Colon (tissue), 2 donors: ENCODE results near the gene PSTPIP1.

Source experiments
- FAIRE-seq: peaks from 2 replicates; lab custom pipeline; 2012; peaks lifted over from hg19 to GRCh38; lab: Jason Lieb, UNC
- donor health status: control.
- donor health status: control.

PSTPIP1 gene

DNA sequence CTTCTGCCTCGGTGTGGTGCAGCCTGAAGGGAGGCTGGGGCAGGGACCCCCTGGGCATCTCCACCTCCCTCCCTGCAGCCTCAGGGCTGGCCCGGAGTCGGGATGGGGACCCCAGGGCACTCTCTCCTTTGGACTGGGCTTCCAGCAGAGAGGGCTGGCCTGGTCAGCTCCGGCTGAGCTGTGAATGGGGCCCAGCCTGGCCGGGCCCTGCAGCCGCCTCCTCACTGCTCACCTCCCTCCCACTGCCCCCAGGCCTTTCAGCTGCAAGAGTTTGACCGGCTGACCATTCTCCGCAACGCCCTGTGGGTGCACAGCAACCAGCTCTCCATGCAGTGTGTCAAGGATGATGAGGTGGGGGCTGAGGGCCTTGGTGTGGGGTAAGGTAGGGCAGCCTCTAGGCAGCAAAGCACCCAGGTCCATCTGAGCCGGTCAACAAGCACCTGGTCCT, 36.0 kb downstream of the PSTPIP1 start:
- no peak for FAIRE-seq

DNA sequence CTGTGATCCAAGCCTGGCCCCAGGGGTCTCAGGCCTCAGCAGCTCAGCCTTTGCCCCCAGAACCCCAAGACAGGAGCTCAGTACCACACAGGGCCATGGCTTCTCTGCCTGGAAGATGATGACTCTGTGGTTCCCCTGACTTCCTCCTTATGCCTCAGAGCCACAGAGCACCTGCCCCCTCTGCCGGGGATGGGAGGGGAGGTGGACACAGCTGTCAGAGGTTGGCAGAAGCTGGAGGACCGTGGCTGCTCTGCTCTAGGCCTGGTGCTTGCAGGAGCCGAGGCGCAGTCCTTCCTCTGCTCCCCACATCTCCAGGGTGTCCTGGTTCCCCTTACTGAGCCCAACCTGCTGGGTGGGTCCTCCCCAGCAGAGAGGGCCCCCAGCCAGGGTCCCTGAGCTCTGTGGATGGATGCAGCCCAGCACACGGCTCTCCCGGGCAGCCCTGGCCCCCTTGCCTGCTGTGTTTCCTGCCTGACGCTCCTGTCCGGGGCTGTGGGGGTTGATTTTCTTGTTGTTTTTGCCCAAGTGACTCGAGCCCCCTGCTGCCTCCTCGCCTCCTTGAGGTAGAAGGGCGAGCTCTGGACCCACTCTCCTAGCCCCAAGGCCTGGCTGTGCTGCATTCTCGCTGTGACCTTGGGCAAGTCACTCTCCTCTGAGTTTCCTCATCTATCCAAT, 36.6 kb downstream of the PSTPIP1 start:
- no peak for FAIRE-seq

DNA sequence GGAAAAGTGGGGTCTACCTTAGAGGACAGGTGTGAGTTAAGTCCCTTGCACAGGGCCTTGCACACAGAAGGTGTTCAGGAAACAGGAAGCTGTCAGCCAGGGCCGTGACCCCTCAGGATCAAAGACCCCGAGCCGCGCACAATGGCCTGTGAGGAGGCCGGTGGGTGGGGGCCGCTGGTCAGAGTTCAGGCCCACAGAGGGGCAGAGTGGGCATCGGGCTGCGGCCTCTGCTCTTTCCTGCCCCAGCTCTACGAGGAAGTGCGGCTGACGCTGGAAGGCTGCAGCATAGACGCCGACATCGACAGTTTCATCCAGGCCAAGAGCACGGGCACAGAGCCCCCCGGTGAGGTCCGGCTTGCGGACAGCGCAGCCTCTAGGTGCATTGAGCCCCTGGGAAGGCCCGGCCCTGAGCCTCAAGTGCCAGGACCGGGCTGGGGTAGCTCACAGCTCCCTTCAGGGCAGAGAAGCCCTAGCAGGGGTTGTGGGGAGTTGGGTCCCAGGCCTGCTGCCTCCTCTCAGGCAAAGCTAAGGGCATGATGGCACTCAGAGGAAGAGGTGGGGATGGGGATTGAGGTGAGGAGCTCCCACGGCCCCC, 37.2 kb downstream of the PSTPIP1 start:
- no peak for FAIRE-seq

DNA sequence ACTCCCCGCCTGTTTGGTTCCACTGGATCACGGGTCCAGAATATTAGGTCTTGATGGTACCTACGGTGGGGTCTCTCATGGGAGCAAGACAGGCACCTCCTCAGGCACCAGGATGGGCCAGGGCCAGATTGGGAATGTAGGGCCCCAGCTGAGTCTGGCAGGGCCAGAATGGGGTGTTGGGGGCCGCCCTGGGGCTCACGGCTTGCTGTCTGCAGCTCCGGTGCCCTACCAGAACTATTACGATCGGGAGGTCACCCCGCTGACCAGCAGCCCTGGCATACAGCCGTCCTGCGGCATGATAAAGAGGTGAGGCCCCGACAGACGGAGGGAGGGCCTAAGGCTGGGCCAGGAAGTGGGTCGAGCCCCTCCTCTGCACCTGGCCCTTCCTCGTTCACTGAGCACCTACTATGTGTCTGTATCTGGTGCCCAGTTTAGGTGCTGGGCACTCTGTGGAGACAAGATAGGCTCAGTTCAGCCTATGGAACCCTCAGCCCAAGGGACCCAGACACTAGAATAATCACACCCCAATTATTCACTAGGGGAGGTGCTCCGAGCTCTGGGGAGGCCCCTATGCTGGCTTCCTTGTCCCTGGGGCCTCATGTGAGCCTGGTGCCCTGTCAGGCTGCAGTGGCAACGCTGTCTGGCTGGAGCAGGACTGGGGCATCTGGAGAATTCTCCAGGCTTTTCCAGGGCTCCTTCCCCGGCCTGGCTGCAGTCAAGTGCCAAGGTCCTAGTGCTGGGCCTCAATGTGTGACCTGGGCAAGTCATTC, 37.9 kb downstream of the PSTPIP1 start:
- FAIRE-seq = no peak

DNA sequence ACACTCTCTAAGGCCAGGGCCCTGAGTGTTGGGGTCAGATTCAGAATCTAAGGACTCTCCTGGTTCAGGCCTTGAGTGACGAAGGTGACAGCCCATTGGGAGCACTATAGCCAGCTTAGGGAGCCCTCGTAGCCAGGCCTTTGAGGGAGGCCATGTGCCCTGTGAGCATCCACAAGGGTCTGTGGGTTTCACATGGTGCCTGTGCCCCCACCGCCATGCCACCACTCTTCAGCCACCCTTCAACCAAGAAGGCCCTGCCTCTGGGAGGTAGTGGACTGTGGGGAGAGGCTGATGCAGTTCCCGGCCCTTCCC, 38.4 kb downstream of the PSTPIP1 start:
- no peak for FAIRE-seq

DNA sequence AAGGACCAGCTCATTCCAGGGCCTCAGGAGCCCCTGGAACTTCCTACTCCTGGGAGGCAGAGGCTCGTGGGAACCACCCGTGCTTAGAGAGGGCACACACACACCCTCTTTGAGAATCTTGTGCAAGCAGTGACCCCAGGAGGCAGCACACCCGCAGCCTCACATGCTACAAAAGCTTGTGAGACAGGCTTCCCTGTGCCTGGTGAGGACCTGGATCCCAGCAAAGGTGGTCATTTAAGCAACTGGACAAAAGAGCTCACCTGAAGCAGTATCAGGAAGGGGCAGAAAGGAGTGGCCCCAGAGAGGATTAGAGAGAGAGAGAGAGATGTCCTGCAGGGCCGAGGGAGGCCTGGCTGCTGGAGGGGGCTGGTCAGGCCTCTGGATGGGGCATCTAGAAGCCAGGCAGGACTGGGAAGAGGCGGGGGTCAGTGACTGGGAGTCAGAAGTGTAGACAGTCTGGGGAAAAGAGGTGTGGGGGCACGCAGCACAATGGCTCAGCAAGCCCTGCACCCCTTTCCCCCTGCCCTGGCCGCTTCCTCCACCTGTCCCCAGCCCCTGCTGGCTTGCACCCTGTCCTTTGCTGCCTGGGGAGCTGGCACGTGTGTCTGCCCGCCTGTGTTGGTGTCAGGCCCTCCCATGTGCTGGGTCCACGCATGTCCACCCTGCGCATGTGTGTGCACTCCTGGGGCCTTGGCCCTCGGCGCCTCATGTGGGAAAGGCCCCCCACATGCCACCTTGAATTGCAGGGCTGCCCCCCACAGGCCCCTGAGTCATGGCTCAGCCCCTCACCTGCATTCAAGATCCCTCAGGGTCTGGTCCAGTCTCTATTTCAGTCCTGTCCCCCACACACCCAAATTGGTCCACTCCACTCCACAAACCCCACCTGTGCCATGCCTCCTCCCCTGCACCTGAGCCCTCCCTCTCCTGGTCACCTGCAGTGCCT, 39.1 kb downstream of the PSTPIP1 start:
- FAIRE-seq = no peak

DNA sequence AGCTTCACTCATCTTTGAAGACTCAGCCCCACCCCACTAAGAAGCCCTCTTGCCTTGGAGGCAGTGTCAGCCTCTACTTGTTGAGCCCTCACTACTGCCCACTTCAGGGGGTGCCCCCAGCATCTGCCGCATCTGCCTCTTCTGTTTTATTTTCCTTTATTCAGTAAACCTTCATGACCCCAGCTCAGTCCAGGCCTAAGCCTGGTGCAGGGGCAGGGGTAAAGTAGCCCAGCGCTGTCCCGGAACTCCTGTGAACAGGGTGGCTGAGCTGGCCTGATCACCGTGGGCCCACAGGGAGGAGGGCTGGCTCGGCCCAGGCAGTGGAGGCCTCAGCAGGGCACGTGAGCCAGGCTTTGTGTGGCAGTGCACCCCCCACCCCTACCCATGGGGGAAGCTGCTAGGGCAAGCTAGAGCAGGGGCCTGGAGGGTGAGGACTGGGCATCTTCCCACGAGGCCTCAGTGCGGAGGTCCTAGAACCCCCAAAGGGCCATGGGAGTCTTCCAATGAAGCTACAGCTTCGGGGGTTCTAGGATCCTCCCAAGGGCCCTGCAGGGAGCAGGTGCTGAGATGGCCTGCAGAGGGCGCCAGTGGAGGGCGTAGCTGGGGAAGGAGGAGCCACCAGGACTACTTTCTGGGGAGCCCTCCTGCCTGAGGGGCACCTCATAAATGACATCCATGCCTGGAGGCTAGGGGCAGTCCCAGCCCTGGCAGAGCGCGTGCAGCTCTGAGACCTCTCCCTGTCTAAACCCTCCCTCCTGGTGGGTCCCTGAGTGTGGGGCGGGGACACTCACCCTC, 40.0 kb downstream of the PSTPIP1 start:
- FAIRE-seq = no peak

DNA sequence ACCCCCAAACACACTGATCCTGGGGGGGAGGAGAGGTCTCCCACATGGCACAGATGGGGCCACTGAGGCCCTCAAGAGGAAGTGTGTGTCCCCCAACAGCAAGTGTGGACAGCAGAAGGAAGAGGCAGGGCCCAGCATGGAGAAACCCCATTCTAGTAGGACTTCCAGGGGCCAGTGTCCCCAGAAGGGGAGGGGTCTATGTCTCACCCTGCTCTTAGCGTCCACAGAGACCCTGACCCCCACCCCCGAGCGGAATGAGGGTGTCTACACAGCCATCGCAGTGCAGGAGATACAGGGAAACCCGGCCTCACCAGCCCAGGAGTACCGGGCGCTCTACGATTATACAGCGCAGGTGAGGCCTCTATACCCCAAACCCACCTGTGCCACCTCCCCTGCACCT, 40.7 kb downstream of the PSTPIP1 start:
- no peak for FAIRE-seq

DNA sequence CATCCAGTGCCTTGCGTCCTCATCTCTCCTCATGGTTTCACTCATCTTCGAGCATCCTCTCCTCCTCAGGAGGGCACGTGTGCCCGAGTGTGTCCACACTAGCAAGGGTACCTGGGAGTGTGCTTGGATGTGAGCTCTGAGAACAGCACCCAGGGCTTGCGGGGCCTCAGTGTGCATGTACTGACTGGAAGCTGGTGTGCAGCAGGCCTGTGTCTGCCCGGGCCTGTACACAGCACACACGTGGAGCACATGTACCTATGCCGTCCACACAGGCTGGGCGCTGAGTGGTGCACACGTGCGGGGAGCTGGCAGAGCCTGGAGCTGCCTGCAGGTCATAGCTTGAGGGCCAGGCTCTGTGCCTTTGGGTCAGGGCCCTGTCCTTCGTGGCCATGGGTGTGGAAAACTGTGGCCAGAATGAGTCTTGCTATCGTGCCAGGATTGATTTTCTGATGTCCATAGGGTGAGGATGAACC, 41.1 kb downstream of the PSTPIP1 start:
- FAIRE-seq = no peak

DNA sequence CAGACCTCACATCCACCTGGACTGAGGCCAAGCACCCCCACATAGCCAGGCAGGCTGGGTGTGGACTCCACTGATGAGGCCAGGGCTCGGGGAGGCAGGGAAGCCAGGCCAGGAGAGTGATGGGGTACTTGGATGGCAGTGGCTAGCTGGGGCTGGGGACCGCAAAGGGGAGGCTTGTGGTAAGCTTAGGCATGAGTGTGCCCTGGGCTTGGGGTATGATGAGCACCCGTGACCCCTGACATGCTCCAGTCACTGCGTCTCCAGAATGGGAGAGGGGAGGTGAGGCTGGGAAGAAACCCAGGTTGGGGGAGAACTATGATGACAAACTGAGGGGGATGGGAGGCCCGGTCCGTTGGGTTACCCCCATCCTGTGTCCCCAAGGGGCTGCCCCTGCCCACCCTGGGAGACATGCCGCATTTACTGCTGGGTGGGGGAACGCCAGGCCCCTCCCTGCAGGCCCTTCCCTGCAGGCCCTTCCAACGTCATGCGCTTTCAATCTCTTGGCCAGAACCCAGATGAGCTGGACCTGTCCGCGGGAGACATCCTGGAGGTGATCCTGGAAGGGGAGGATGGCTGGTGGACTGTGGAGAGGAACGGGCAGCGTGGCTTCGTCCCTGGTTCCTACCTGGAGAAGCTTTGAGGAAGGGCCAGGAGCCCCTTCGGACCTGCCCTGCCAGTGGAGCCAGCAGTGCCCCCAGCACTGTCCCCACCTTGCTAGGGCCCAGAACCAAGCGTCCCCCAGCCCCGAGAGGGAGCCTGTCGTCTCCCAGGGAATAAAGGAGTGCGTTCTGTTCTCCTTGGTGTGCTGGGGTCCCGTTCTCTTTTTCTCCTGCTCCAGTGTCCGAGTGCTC, 41.8 kb downstream of the PSTPIP1 start:
- no peak for FAIRE-seq

DNA sequence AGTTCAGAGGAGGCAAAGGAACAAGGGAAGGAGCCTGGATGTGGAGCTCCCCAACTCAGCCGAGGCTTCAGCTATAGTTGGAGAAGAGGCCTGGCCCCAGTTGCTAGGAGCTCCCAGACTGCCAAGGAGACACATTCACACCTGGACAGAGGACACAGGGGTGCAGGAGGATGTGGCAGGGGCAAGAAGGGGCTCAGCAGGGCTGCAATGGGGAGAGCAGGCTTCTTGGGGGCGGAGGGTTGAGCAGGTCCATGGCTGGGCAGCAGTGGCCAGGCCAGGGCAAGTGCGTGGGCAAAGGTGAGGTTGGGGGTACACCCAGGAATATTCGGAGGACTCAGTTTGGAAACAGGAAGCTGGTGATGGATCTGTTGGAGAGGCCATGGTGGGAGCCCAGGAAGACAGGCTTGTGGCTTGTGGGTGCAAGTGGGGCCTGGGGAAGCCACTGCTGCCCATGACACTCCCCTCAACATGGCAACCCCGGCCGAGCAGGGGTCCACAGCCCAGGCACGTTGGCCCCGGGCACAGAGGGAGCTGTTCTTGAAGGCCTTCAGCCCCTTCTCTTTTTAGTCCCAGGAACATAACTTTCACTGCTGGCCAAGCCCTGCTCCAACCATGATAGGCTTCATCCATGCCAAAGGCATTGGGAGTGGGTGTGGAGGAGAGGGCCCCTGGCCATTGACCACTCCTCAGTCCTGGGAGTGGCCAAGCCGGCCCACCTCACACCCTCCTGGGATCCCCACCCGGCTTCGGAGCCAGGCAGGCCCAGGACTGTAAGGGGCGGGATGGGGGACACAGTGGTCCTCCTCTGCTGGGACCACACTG, 42.7 kb downstream of the PSTPIP1 start:
- no peak for FAIRE-seq

DNA sequence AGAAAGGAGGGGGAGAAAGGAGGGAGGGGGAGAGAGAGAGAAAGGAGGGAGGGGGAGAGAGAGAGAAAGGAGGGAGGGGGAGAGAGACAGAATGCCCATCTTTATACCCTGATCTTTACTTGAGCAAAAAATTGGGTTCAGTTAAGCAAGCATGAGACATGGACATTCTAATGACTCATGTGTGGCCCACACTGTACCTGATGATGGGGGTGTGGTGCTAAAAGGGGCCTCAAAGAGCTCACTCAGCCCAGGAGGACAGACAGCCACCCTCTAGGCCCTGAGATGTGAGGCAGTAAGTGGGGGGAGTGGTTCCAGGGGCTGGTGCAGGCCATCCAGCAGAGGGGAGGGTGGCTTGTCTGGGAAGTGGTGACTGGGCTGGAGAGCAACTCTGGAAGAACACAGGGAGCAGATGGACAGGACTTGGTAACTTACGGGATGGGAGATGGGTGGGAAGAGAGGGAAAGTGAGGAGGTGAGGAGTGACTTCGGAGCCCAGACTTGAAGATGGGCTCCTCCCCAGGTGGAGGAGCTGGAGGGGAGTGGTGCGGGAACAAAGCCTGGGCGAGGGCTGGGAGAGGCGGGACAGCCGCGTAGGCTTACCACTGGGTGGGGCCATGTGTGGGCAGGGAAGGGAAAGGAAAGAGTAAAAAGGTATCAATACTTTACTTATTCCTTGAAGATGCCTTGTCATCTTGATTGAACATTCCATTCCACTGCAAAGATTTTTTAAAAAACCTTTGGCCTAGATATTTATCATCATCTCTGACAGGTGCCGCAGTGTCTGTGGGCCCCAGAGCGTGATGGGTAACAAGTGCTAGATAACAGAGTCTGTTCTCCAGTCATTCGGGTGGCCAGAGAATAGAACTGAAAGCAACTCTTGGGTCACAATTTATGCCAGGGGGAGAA, 43.6 kb downstream of the PSTPIP1 start:
- FAIRE-seq = no peak

DNA sequence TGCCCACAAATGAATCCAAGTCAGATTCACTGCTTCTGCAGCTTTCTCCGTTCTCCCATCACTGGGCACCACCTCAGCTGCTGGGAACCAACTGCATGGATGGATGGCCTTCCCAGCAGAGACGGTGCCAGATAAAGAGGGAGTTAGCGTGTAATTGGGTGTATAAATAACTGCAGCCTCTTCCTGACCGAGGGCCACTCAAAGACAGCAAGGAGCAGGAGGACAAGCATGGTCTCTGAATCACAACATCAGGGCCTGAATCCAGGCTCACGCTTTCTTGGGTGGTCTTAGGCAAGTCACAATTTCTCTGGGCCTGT, 44.2 kb downstream of the PSTPIP1 start:
- FAIRE-seq = no peak

DNA sequence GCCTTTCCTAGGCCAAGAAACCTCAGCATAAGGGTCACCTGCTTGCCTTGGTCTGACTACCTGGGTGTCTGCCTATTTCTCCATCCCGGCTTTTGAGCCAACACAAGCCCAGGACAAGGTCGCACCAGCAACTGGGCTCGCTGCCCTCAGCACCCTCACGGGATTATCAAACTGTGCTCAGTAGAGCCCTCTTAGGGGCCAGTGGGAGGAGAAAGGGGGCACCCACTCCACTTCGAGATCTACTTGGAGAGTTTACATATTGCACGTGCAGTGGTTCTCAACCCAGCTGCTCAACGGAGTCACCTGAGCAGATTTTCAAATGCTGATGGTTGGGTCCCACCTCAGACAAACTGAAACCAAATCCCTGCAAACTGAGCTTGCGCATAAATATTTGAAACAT, 44.9 kb downstream of the PSTPIP1 start:
- FAIRE-seq = no peak

DNA sequence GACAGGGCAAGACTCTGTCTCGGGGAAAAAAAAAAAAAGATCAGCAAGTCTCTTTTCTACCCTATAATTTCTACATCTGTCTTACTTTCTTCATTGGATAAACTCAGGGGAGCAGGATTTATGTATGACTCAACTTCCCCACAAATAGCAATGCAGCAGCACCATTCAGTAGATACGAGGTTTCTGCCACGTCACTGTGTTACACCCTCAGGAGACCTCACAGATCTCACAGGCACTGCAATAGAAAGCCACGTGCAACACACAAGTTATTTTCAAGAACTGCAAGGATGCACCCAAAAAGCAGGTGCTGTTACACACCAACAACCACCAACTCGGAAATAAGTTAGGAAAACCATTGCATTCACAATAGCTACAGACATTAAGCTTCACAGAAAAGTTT, 45.7 kb downstream of the PSTPIP1 start:
- FAIRE-seq = no peak

DNA sequence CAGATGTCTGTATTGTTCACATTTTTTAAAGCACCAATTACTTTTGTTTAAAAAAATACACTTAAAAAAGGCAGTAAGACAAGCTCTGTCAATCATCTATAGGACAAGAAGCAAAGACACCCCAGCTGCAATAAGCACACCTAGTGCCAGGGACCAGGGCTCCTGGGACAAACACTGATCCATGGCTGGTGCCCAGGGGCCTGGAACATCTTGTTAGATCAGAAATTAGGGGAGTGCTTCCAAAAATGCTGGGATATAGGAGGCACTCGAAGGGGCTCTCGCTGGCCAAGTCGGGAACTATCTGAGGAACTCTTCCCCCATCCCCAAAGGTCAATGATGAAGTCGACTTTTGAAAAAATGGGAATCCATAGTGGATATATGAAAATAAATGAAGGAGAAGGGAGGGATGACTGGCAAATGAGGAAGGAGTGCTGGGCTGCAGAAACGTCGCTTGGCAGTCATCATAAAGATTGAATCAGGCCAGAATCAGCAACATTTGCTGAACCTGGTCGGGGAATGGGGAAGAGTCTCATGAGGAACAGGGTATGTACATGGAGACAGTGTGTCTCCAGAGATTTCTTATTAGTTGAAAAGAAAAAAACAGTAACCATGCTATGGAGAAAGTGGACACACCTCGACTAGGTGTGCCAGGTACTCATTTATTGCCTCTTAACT, 47.5 kb downstream of the PSTPIP1 start:
- FAIRE-seq = no peak

DNA sequence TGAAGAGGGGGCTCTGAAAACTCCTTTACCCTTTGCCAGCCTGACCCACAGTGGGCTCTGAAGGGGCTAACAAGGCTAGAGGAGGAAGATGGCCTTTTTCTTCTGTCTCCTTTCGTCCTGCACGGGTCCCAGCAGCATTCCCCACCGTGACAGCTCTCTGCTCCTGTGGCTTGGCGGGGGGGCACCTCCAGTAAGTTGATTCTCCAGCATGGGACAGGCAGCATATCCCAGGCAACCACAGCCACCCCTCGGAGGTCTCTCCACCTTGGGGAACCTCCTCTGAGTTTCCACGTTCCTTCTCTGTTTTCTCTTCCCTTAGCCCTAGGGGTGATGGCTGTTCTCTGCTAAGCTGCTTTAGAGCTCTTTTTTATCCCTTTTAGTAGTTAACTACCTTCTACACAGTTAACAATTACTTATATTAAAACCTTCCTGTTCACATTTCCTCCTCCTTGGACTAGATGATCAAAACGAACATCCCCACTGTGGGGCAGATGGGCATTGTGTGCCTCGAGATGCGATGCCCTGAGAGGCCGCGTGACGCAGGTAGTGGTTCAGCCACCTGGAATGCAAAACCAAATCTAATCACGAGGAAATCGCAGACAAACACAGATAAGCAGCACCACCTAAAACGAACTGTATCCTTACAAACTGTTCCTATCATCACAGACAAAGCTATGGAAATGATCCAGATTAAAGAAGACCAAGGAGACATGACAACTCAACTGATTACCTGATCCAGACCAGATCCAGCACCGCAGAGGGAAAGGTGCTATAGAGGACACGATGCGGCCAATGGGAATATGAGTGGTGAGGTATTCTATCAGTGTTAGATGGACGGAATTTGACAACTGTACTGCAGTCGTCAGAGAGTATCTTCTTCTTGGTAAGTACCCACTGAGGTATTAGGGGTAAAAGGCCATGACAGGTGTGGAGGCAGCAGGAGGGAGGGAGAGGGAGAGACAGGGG, 48.3 kb downstream of the PSTPIP1 start:
- FAIRE-seq = no peak
